OCI-LY7 (cell line): ENCODE measurements around the gene CHRNA5. TPM values are rescaled to one million over a fixed set of nuclear protein-coding genes. Genes with fewer than 3 reads are reported as not detected.

Experiments used
- BruUV-seq: library from RNA; stranded (reverse); fragments of 400-500 nt; replicated peaks from 2 replicates; lab custom pipeline; 2021; lab: Mats Ljungman, UMichigan
- CTCF ChIA-PET: fragments of 300-600 bp; sonication (Branson Sonifier 250); formaldehyde crosslinking; loops from one replicate; lab custom pipeline; 2022; ENCODE audit warnings: antibody characterized with exemption; ENCODE audit not compliant: unreplicated experiment; lab: Charles Lee
- POLR2A ChIA-PET: fragments of 300-600 bp; sonication (Branson Sonifier 250); formaldehyde crosslinking; loops from one replicate; lab custom pipeline; 2022; ENCODE audit warnings: antibody characterized with exemption; lab: Charles Lee
- DNase-seq: peaks from one replicate; pipeline ENCODE4 v3.0.0-alpha.2; 2015; ENCODE audit warnings: low spot score
- H2AFZ ChIP-seq: fragments of 200-600 bp; sonication (generic), shearing (Covaris generic); 2 replicates; pipeline ENCODE4 v1.6.1; 2014; ENCODE audit warnings: mild to moderate bottlenecking, antibody characterized with exemption, low read length, moderate library complexity
- H3K27ac ChIP-seq: fragments of 200-600 bp; sonication (generic); 2 replicates; pipeline ENCODE4 v1.5.1; 2014; ENCODE audit warnings: mixed run types, low read depth, mild to moderate bottlenecking, moderate library complexity, low read length, inconsistent platforms; ENCODE audit not compliant: poor library complexity, severe bottlenecking
- H3K36me3 ChIP-seq: fragments of 200-600 bp; sonication (generic); 2 replicates; pipeline ENCODE4 v1.6.1; 2014; ENCODE audit warnings: mild to moderate bottlenecking, antibody characterized with exemption, low read length, moderate library complexity, mixed read lengths; ENCODE audit not compliant: insufficient read depth
- H3K4me1 ChIP-seq: fragments of 200-600 bp; sonication (generic); 2 replicates; pipeline ENCODE4 v1.5.1; 2014; ENCODE audit warnings: mild to moderate bottlenecking, low read length; ENCODE audit not compliant: insufficient read depth, poor library complexity, severe bottlenecking
- H3K4me2 ChIP-seq: fragments of 200-600 bp; sonication (generic); 2 replicates; pipeline ENCODE4 v1.6.1; 2014; ENCODE audit warnings: mild to moderate bottlenecking, low read length
- H3K4me3 ChIP-seq: fragments of 200-600 bp; sonication (generic); 2 replicates; pipeline ENCODE4 v1.5.1; 2014; ENCODE audit warnings: mild to moderate bottlenecking, low read depth, low read length; ENCODE audit not compliant: poor library complexity, severe bottlenecking
- H3K79me2 ChIP-seq: fragments of 200-600 bp; sonication (generic); 2 replicates; pipeline ENCODE4 v1.6.1; 2016; ENCODE audit warnings: low read depth, mild to moderate bottlenecking, low read length, moderate library complexity, mixed read lengths; ENCODE audit not compliant: insufficient read depth
- H3K9me2 ChIP-seq: fragments of 200-600 bp; sonication (generic); 2 replicates; pipeline ENCODE4 v1.6.1; 2016; ENCODE audit warnings: mild to moderate bottlenecking, low read length, mixed read lengths; ENCODE audit not compliant: insufficient read depth
- H3K9me3 ChIP-seq: fragments of 200-600 bp; sonication (generic); 2 replicates; pipeline ENCODE4 v1.6.1; 2014; ENCODE audit warnings: mild to moderate bottlenecking, mixed run types, low read length, mixed read lengths
- H4K20me1 ChIP-seq: fragments of 200-600 bp; sonication (generic); 2 replicates; pipeline ENCODE4 v1.6.1; 2014; ENCODE audit warnings: mild to moderate bottlenecking, antibody characterized with exemption, low read length, moderate library complexity, mixed read lengths; ENCODE audit not compliant: insufficient read depth
- CTCF ChIP-seq: fragments of 200-600 bp; sonication (generic); conservative IDR thresholded peaks from 2 replicates; pipeline ENCODE4 v1.5.1; 2014; ENCODE audit warnings: mild to moderate bottlenecking, antibody characterized with exemption, low read length, moderate library complexity, mixed read lengths
- EZH2phosphoT487 ChIP-seq: fragments of 200-600 bp; sonication (generic); IDR thresholded peaks from 2 replicates; pipeline ENCODE4 v1.6.1; 2018; ENCODE audit warnings: low read depth, borderline replicate concordance, mild to moderate bottlenecking, mixed run types, antibody characterized with exemption, low read length, moderate library complexity, mixed read lengths
- intact Hi-C: fragments of 100-400 bp; cut with micrococcal nuclease; formaldehyde crosslinking; loops from one replicate; pipeline ENCODE4 v1.10.0; 2022; ENCODE audit not compliant: unreplicated experiment
- total RNA-seq, 2 experiments: library from RNA; depleted of rRNA in 1 of 2; stranded (reverse); fragments of >200 nt in 1 of 2; shearing (Covaris generic) in 1 of 2; gene quantifications; 2 replicates each; pipeline ENCODE4 v1.2.3, GENCODE V29; 2014 to 2022

CHRNA5 gene
- total RNA-seq, 2 experiments from 2014 or later, result 2.8 to 9.1 TPM

- TF ChIP-seq EZH2phosphoT487, result no peak
- TF ChIP-seq CTCF, result no peak
- no peaks in the 10 kb centered on the region for H3K4me1 ChIP-seq
- no peak for DNase-seq
- H3K9me2 ChIP-seq, result no peaks in the 10 kb centered on the region
- POLR2A ChIA-PET, result no interaction called here
- no TSS peak for BruUV-seq
- H3K27ac ChIP-seq, result no peak overlapping the region
- H2AFZ ChIP-seq, result no peak overlapping the region
- no peaks in the 10 kb centered on the region for H3K36me3 ChIP-seq
- no peaks in the 10 kb centered on the region for H4K20me1 ChIP-seq
- no peaks in the 10 kb centered on the region for H3K79me2 ChIP-seq
- CTCF ChIA-PET, result no interaction called here
- no peaks in the 10 kb centered on the region for H3K9me3 ChIP-seq
- no peak overlapping the region for H3K4me2 ChIP-seq
- intact Hi-C loops, result no loop called here
- H3K4me3 ChIP-seq, result no peak overlapping the region
Observed at GRCh38 chr15:78640527-78641101, 75.3 kb downstream of the CHRNA5 start.

- H3K4me3 ChIP-seq, result no peak within 1 kb of the TSS
- POLR2A ChIA-PET, result no interaction called here
- no peak for DNase-seq
- no peaks in the 10 kb centered on the region for H3K9me2 ChIP-seq
- H2AFZ ChIP-seq, result no peak within 1 kb of the TSS
- H3K36me3 ChIP-seq, result no peaks in the 10 kb centered on the region
- CTCF ChIA-PET, result no interaction called here
- H3K79me2 ChIP-seq, result no peaks in the 10 kb centered on the region
- intact Hi-C loops, result no loop called here
- BruUV-seq, result no TSS peak
- no peaks in the 10 kb centered on the region for H4K20me1 ChIP-seq
- no peaks in the 10 kb centered on the region for H3K9me3 ChIP-seq
- H3K4me1 ChIP-seq, result no peaks in the 10 kb centered on the region
- H3K4me2 ChIP-seq, result no peak within 1 kb of the TSS
- no peak within 1 kb of the TSS for H3K27ac ChIP-seq
- no peak for TF ChIP-seq CTCF
- no peak for TF ChIP-seq EZH2phosphoT487
Observed at GRCh38 chr15:78641102-78641748, 75.9 kb downstream of the CHRNA5 start, which contains the start of gene CHRNB4. Gene CHRNB4, minus strand, starts transcription at chr15:78641210. Its CDS starts 77 bp downstream, at chr15:78641133.

- Histone ChIP-seq H3K4me1 (no peaks in the 10 kb centered on the region), H3K9me2 (no peaks in the 10 kb centered on the region), H3K36me3 (no peaks in the 10 kb centered on the region), H4K20me1 (no peaks in the 10 kb centered on the region), H3K4me3 (no peak overlapping the region), H3K79me2 (no peaks in the 10 kb centered on the region), H3K9me3 (no peaks in the 10 kb centered on the region), H3K27ac (no peak overlapping the region), H2AFZ (no peak overlapping the region), H3K4me2 (no peak overlapping the region)
- CTCF ChIA-PET, result no interaction called here
- intact Hi-C loops, result no loop called here
- POLR2A ChIA-PET, result no interaction called here
- DNase-seq, result no peak
- BruUV-seq, result no TSS peak
- TF ChIP-seq CTCF (no peak), EZH2phosphoT487 (no peak)
Observed at GRCh38 chr15:78641749-78642275, 76.5 kb downstream of the CHRNA5 start.
